ENCODE data around the gene ABT1.
A peak's percentile ranks its signal among the peaks of the same experiment; 100 is the strongest.

ABT1 gene

DNA sequence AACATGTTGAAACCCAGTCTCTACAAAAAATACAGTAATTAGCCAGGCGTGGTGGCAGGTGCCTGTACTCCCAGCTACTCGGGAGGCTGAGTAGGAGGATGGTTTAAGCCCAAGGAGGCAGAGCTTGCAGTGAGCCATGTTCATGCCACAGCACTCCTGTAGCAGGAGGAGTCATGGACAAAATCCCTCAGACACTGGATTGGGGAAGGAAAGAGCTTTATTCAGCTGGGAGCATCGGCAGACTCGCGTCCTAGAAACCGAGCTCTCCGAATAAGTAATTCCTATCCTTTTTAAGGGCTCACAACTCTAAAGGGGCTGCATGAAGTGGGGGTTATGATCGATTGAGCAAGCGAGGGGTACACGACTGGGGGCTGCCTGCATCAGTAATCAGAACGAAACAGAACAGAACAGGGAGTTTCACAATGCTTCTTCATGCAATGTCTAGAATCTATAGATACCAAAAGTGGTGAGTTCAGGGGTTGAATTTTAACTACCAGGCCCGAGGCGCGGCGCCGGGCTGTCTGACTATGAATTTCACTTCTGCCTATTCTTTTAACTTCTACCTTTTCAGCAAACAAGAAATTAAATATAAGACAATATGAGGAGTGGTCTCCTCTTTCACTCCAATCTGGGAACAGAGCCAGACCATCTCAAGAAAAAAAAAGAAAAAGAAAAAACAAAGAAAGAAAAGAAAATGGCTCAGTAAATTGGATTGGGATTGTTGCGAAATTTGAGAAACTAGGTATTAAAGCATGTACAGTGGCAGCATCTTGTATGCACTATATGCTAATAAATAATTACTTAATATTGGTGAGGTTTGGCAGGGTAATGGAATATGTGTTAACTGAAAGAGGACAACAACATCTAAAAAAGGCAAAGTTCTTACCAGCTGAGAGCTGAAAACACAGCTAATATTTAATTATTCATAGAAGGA lies 35.0 kb upstream of the ABT1 start:
- DNase-seq (ENCODE audit: insufficient read length, low spot score) (no peak), FAIRE-seq (no peak)
- TF ChIP-seq POLR2A (IDR thresholded peaks at IDR 0.05; ENCODE audit: low read depth, low read length) = no peak

DNA sequence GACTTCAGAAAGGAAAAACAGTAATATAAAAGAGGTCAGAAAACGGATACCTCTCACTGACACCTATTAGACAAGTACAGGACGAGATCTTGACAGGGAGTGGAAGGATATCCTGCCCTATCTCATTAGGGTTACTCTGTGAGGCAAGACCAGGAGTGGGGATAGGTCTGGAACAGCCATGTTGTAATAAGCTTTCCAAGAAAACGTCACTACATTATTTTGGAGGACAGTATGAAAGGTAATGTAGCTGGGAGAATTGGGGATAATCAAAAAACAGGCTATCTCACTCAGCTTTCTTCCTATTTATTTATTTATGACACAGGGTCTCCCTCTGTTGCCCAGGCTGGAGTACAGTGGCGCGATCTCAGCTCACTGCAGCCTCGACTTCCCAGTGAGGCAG lies 33.3 kb upstream of the ABT1 start:
- FAIRE-seq = no peak
- no peak for DNase-seq (ENCODE audit: insufficient read length, low spot score)

DNA sequence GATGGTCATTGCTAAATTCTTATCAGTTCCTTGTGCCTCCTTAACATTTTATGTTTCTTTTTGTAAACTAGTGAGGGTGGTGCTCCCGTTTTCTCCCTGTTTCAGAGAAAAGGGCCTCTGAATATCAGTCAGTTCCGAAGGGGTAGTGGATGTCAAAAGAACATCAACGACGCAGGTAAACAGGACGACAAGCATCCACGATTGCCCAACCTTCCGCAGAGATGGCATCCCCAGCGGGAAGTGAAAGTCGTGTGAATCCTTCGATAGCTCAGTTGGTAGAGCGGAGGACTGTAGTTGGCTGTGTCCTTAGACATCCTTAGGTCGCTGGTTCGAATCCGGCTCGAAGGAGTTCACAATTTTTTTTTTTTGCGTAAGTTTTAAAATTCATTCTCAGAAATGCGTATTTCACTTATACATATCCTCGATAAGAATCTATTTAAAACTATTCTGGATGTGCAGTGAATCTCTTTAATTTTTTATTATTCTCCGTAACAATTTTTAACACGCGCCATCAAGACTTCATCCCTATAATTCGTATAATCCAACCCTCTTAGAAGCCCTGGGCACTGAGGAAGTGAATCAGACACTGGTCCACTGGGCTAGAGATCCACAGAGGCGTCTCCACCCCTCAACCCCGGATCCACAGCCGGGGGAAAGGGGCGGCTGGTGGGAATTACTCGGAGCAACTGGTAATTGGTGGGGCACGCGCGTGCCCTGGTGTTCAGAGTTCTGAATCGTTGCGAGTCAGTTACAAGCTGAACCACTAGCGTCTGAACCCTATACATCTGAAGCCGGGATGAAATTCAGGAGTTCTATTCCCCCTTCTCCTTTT lies 27.9 kb upstream of the ABT1 start:
- FAIRE-seq = peak; percentile 53

More for the DNA sequence above, 33.3 kb upstream of the ABT1 start:
- TF ChIP-seq POLR2A (IDR thresholded peaks at IDR 0.05; ENCODE audit: low read depth, low read length) = no peak

DNA sequence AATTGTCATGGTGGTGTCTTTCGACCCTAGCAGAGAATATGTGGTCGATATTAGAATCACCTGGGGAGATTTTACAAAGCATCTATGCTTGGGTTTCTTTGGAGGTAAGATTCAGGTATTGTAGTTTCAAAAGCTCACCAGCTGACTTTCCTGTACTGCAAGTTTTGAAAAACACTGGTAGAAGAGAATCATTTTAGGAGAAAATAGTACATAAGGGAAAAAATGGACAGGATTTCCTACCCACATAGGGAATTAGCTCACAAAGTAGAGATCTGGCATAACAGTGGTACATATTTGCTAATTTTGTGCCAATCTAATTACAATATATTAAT lies 27.4 kb upstream of the ABT1 start:
- no peak for TF ChIP-seq POLR2A (IDR thresholded peaks at IDR 0.05; ENCODE audit: low read depth, low read length)
- no peak for DNase-seq (ENCODE audit: insufficient read length, low spot score)
- no peak for FAIRE-seq

More for the DNA sequence above, 27.9 kb upstream of the ABT1 start:
- TF ChIP-seq POLR2A (IDR thresholded peaks at IDR 0.05; ENCODE audit: low read depth, low read length) = no peak
- DNase-seq (ENCODE audit: insufficient read length, low spot score) = no peak

DNA sequence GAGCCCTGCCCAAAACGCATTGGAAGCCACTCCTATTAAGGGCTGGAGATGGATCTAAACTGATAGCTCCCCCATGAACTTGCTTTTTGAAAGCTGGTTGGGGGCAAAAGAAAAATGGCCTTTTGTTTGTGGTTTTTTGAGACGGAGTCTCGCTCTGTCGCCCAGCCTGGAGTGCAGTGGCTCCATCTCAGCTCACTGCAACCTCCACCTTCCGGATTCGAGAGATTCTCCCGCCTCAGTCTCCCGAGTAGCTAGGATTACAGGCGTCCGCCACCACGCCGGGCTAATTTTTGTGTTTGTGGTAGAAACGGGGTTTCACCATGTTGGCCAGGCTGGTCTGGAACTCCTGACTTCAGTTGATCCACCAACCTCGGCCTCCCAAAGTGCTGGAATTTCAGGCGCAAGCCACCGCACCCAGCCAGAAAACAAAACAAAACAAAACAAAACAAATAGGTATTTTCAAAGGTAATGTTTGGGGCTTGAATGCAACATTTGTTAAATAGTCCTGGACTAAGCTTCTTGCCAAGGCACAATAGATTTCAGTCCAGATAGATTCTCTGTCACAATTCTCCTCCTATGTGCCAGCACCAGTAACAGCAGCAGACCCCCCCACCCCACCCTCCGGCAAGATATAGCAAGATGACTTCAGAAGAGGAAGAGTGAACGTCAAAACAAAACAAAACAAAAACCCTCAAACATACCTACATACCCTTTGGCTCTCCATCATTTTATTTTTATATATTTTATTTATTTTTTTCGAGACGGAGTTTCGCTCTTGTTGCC lies 26.5 kb upstream of the ABT1 start:
- no peak for DNase-seq (ENCODE audit: insufficient read length, low spot score)

DNA sequence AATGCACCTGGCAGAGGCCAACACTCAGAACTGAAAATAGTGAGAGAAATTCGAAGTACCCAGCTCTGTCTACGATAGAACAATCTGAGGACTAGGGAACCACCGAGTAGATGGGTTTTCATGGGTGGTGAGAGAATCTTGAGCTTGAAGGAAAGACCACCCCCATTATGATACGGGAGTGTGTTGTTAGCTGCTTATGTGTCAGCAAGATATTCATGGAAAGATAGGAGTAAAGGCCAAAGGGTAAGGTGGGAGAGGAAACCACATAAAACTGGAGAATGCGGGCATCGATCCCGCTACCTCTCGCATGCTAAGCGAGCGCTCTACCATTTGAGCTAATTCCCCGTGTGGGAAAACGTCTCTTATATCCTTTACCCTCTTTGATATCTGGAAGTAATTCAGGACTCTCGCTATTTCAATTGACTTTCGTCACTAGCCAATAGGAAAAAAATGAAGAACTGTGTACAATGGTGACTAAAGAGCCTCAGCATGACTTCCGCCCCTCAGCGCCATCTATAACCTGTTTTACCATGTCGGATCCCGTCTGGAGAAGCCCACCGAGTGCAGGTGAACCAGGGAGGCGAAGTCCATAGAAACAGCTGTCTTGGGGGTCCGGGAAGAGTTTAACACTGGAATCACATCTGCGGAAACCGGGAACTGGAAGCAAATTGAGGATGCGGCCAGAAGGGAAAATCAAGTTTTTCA lies 25.0 kb upstream of the ABT1 start:
- no peak for TF ChIP-seq POLR2A (IDR thresholded peaks at IDR 0.05; ENCODE audit: low read depth, low read length)
- no peak for DNase-seq (ENCODE audit: insufficient read length, low spot score)
- FAIRE-seq = peak; percentile 93

More for the DNA sequence above, 26.5 kb upstream of the ABT1 start:
- TF ChIP-seq POLR2A (IDR thresholded peaks at IDR 0.05; ENCODE audit: low read depth, low read length) = no peak
- no peak for FAIRE-seq

DNA sequence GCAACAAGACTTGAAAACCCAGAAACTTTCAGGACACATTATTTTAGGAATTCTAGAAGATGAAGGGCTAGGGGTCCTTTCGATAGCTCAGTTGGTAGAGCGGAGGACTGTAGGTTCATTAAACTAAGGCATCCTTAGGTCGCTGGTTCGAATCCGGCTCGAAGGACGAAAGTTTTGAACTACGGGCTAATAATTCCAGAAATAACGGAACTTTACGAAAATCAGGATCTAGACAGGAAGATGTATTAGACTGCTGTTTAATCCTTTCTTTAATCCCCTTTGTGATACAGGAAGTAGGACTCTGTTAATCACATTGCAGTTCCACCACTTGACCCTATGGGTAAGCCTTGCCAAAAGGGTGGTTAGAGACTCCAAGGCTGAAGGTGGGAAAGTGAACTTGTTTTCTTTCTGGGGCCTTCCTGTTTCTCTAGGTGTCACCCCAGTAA lies 21.2 kb upstream of the ABT1 start:
- no peak for TF ChIP-seq POLR2A (IDR thresholded peaks at IDR 0.05; ENCODE audit: low read depth, low read length)
- no peak for FAIRE-seq
- DNase-seq (ENCODE audit: insufficient read length, low spot score) = no peak

DNA sequence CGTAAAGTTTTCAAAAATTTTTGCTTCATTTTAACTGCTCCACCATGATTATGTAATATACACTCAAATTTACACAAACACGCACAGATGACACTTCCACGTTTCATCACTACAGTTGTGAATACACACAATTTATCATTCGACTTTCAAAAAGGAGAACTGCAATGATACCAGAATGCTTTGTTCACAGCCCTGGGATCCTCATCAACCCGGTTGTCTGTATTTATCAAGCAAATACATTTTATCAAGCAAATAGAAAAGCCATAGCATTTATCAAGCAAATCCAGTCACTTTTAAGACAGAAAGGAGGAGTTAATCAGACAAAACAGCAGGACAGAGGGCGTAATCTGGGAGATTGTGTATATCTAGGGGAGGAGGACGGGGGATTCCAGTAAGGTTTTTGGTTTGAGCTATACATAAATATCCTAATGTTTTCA lies 20.3 kb upstream of the ABT1 start:
- TF ChIP-seq POLR2A (IDR thresholded peaks at IDR 0.05; ENCODE audit: low read depth, low read length) = no peak
- FAIRE-seq (no peak), DNase-seq (ENCODE audit: insufficient read length, low spot score) (no peak)

DNA sequence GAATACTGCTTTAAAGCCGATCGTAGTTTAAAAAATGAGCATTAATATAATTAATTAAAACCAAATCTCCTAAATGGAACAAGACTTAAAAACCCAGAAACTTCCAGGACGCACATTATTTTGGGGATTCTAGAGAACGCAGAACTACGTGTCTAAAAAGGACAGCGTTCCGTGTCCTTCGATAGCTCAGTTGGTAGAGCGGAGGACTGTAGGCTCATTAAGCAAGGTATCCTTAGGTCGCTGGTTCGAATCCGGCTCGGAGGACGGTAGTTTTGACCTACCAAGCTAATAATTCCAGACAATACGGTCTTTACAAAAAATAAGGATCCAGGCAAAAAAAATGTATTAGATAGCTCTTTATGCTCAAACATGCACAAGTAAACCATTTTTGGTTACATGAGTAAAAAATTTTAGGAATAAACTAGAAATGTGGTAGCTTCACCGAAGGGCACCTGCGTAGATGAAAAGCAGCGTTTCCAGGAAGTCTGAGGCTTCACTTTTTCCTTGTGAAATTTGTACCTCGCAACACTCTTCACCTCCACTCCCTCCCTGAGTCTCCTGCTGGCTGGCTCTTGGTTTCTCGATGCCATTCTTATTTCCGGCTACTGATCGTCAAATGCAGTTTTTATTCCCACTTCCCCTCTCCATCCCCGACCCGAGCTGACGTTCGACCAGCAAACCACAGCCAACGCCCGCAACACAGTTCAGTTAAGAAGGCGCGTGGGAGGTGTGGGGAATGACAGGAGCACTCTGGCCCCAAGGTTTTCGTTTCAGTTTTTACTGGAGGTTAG lies 19.6 kb upstream of the ABT1 start:
- peak; percentile 70 for FAIRE-seq
- TF ChIP-seq POLR2A (IDR thresholded peaks at IDR 0.05; ENCODE audit: low read depth, low read length) = no peak
- DNase-seq (ENCODE audit: insufficient read length, low spot score) = no peak

DNA sequence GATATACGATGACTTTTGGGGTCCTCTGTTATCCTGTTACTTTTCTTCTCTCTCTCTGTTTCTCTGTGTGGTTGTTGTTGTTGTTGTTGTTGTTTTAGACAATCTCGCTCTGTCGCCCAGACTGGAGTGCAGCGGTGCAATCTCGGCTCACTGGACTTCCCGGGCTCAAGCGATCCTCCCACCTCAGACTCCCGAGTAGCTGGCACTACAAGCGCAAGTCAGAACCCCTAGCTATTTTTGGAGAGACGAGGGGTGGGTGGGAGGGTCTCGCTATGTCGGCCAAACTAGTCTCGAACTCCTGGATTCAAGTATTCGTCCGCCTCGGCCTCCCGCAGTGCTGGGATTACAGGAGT lies 19.1 kb upstream of the ABT1 start:
- no peak for TF ChIP-seq POLR2A (IDR thresholded peaks at IDR 0.05; ENCODE audit: low read depth, low read length)
- FAIRE-seq = no peak

DNA sequence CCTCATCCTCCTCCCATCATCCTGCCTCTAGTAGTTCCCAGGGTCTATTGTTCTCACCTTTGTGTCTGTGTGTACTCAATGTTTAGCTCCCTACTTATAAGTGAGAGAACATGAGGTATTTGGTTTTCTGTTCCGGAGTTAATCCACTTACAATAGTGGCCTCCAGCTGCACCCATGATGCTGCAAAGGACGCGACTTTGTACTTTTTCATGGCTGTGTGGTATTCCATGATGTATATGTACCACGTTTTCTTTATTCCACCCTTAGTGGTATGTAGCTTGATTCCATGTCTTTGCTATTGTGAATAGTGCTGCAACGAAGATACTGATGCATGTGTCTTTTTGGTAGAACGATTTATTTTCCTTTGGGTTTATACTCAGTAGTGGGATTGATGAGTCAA lies 18.5 kb upstream of the ABT1 start:
- no peak for TF ChIP-seq POLR2A (IDR thresholded peaks at IDR 0.05; ENCODE audit: low read depth, low read length)
- FAIRE-seq (no peak), DNase-seq (ENCODE audit: insufficient read length, low spot score) (no peak)

More for the DNA sequence above, 19.1 kb upstream of the ABT1 start:
- no peak for DNase-seq (ENCODE audit: insufficient read length, low spot score)

DNA sequence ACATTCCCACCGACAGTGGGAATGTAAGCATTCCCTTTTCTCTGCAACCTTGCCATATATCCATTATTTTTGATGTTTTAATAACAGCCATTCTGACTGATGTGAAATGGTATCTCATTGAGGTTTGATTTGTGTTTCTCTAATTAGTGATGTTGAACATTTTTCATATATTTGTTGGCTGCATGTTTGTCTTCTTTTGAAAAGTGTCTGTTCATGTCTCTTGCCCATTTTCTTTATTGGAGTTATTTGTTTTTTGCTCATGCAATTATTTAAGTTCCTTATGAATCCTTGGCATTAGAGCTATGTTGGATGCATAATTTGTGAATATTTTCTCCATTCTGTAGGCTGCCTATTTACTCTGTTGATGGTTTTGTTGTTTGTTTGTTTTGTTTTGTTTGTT lies 18.0 kb upstream of the ABT1 start:
- FAIRE-seq (no peak), DNase-seq (ENCODE audit: insufficient read length, low spot score) (no peak)
- TF ChIP-seq POLR2A (IDR thresholded peaks at IDR 0.05; ENCODE audit: low read depth, low read length) = no peak
